Fibroblast of pulmonary artery (primary cell): ENCODE results near the gene HLX.

ENCODE experiments used
- DNase-seq: peaks from one replicate; pipeline ENCODE4 v3.0.0-alpha.2; 2010; ENCODE audit warnings: low read depth
- H3K4me3 ChIP-seq: replicated peaks from 2 replicates; pipeline ENCODE4 v1.5.1; 2011; ENCODE audit warnings: low read depth, mild to moderate bottlenecking, control low read depth, low read length, moderate library complexity
- CTCF ChIP-seq: IDR thresholded peaks from 2 replicates; pipeline ENCODE4 v1.5.1; 2011; ENCODE audit warnings: mild to moderate bottlenecking, control low read depth, low read length, inconsistent platforms; ENCODE audit errors: missing control alignments

HLX gene

GRCh38 chr1:220880726-220881506 lies 1.7 kb downstream of the HLX start:
- peak; percentile 73 for DNase-seq
- peak overlapping the region; percentile 81 for H3K4me3 ChIP-seq

GRCh38 chr1:220882061-220882891 lies 3.0 kb downstream of the HLX start:
- peak overlapping the region; percentile 81 for H3K4me3 ChIP-seq
- peak; percentile 80 for DNase-seq
- no peak for TF ChIP-seq CTCF

More at GRCh38 chr1:220880726-220881506, 1.7 kb downstream of the HLX start:
- TF ChIP-seq CTCF, result no peak

GRCh38 chr1:220884109-220884980 lies 5.1 kb downstream of the HLX start:
- H3K4me3 ChIP-seq, result no peak overlapping the region
- no peak for DNase-seq
- no peak for TF ChIP-seq CTCF

- no peak for DNase-seq
- no peak overlapping the region for H3K4me3 ChIP-seq
- TF ChIP-seq CTCF, result no peak
Measured at GRCh38 chr1:220884981-220885918, 6.0 kb downstream of the HLX start.

GRCh38 chr1:220885971-220886370 lies 6.7 kb downstream of the HLX start:
- TF ChIP-seq CTCF, result no peak
- H3K4me3 ChIP-seq, result no peak overlapping the region
- DNase-seq, result no peak
